ENCODE results near the gene ZNF507.
"Not testable (repeated sequence)": the region's sequence is repeated elsewhere in the genome, so short reads cannot be mapped to it uniquely, and the experiment has no call there.

ZNF507 gene

DNA sequence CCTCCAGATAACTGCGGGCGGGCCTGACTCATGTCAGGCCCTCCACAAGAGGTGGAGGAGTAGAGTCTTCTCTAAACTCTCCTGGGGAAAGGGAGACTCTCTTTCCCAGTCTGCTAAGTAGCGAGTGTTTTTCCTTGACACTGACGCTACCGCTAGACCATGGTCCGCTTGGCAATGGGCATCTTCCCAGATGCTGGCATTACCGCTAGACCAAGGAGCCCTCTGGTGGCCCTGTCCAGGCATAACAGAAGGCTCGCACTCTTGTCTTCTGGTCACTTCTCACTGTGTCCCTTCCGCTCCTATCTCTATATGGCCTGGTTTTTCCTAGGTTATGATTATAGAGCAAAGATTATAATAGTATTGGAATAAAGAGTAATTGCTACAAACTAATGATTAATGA lies 31.7 kb downstream of the ZNF507 start:
- not testable (repeated sequence) for H3K4me3 ChIP-seq (ENCODE audit: low read depth, low read length); DNase-seq (ENCODE audit: low read depth)
- TF ChIP-seq, protein P1, sequence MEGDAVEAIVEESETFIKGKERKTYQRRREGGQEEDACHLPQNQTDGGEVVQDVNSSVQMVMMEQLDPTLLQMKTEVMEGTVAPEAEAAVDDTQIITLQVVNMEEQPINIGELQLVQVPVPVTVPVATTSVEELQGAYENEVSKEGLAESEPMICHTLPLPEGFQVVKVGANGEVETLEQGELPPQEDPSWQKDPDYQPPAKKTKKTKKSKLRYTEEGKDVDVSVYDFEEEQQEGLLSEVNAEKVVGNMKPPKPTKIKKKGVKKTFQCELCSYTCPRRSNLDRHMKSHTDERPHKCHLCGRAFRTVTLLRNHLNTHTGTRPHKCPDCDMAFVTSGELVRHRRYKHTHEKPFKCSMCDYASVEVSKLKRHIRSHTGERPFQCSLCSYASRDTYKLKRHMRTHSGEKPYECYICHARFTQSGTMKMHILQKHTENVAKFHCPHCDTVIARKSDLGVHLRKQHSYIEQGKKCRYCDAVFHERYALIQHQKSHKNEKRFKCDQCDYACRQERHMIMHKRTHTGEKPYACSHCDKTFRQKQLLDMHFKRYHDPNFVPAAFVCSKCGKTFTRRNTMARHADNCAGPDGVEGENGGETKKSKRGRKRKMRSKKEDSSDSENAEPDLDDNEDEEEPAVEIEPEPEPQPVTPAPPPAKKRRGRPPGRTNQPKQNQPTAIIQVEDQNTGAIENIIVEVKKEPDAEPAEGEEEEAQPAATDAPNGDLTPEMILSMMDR (IDR thresholded peaks at IDR 0.05; ENCODE audit: low read depth, low read length, missing control alignments), result peak; percentile 31

DNA sequence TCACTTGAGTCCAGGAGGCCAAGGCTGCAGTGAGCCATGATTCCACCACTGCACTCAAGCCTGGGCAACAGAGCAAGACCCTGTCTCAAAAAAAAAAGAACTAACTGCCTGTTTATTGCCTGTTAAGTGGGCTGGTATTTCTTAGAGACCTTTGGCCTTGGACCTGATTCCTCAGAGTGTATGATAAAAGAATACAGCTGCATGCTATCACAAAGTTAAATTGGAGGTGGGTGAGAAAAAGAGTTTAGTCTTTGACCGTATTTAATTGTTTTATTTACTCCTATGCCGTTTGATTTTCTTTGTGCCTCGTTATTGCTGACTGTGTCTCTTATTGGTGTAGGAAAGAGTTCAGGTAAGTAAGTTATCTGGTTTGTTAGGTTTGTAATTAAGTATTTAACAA lies 34.9 kb downstream of the ZNF507 start:
- no peak for DNase-seq (ENCODE audit: low read depth)
- no peak overlapping the region for H3K4me3 ChIP-seq (ENCODE audit: low read depth, low read length)
- TF ChIP-seq, protein P1 (IDR thresholded peaks at IDR 0.05; ENCODE audit: low read depth, low read length, missing control alignments), result no peak

DNA sequence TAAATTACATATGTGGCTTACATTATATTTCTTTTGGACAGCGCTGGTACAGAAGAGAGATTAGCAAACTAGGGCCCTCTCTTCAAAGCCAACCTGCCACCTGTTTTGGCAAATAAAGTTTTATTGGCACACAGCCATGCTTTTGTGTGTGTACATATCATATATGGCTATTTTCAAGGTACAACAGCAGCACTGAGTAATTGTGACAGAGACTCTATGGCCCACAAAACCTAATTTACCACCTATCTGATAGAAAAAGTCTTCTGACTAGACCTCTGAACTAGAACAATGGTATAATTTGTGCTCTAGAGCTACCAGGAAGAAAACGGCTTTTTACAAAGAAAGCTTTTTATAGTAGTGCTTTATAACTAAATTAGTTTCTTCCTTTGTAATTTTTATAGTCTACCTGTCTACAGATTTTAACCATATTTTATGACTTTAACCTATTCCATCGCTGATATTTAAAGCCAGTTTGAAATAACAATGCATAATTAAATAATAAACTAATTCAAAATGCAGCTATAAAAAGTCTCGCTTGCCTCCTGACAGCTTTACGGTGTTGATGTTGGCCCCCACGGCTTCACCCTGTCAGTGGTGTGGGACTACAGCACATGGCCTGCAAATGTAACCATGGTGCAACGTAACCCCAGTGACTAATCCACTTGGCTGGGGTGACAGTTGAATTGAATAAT lies 42.4 kb downstream of the ZNF507 start:
- DNase-seq (ENCODE audit: low read depth), result no peak
- TF ChIP-seq, protein P1 (IDR thresholded peaks at IDR 0.05; ENCODE audit: low read depth, low read length, missing control alignments), result no peak
- no peak overlapping the region for H3K4me3 ChIP-seq (ENCODE audit: low read depth, low read length)

DNA sequence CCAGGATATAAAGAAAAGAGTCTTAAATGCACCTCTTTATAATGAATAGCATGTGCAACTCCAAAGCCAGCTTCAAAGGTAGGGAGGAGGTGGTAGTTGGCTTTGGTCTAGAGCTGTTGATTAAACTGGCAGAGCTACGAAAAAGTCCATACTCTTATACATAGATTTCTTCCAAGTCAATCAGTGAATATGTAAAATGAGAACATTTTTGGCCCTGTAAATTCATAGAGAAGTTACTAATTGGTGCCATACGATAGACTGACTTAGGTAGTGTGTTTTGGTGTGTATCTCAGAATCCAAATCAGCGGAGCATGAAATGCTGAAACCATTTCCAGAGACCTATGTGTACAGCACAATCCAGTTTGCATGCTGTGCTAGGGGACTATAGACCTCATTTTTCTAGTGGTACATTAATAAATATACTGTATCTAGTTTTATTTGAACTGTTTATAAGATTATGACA lies 43.0 kb downstream of the ZNF507 start:
- no peak for DNase-seq (ENCODE audit: low read depth)
- no peak overlapping the region for H3K4me3 ChIP-seq (ENCODE audit: low read depth, low read length)
- TF ChIP-seq, protein P1 (IDR thresholded peaks at IDR 0.05; ENCODE audit: low read depth, low read length, missing control alignments), result no peak

DNA sequence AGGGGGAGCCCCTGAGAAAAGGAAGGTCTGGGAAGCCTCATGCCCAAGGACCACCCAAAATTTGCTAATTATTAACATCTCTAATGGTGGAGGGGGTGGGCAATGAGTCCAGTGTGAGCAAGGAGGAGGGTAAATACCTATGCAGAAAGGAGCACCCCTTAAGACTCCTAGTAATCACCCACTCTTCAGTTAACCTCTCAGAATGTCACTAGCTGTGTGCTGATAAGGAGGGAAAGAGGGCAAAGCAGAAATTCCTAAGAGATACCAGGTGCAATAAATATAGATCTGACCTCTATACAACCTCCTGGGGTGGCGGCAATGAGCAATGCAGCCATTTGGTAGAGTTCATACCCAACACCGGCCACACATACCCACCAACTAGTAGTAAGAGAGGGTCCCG lies 47.5 kb downstream of the ZNF507 start:
- TF ChIP-seq, protein P1 (IDR thresholded peaks at IDR 0.05; ENCODE audit: low read depth, low read length, missing control alignments), result no peak
- no peak for DNase-seq (ENCODE audit: low read depth)
- no peak overlapping the region for H3K4me3 ChIP-seq (ENCODE audit: low read depth, low read length)

DNA sequence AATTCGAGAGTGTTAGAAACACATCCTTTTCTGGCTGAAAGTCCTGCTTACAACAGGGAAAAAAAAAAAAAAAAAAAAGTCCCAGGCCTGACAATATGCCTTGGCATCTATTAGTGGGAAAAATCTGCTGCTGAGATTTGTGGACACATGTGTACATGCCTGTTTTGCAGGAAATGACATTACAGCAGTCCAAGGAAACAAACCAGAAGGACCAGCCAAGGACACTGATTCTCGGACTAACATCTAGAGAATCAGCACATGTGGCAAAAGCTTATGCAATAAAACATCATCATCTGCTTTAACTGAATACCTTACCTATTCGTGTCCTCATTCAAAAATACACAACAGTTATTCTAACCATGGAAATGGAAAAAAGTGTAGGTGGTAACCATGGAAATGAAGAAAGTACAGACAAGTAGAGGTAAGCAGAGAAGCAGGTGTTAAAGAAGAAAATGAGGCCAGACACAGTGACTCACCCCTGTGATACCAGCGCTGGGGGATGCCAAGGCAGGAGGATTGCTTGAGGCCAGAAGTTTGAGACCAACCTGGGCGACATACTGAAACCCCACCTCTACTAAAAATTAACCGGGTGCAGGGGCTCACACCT lies 50.7 kb downstream of the ZNF507 start:
- TF ChIP-seq, protein P1 (IDR thresholded peaks at IDR 0.05; ENCODE audit: low read depth, low read length, missing control alignments), result no peak
- H3K4me3 ChIP-seq (ENCODE audit: low read depth, low read length), result no peak overlapping the region
- DNase-seq (ENCODE audit: low read depth), result no peak

Measured in GM12864 (cell line).